Activated T-cell treated with anti-CD3 and anti-CD28 coated beads, Interleukin-2, amount 50 U/mL, for 48 hours (primary cell): Measurements from ENCODE around the gene GAD2.

ENCODE experiments used
- DNase-seq, 2 experiments: peaks; one replicate each; pipeline ENCODE4 v3.0.0-alpha.2; 2020

Gene GAD2

DNA sequence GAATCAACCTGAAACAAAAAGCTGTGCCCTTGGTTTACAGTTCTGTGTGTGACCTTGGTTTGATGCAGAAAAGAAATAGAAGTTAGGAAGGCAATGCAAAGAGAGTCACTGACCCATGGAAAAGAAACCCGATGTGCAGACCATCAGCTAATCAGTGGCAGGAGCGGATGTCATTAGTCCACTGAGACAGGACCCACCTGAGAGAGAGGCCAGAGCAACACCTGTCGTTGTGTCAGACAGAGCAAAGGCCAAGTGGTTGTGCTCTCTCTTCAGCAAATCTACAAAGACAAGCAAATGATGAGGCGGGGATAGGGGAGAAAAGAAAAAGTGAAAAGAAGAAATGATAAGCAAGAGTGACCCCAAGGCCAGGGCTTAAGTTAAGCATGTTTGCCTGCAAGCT, 8.7 kb downstream of the GAD2 start:
- no peak for DNase-seq

DNA sequence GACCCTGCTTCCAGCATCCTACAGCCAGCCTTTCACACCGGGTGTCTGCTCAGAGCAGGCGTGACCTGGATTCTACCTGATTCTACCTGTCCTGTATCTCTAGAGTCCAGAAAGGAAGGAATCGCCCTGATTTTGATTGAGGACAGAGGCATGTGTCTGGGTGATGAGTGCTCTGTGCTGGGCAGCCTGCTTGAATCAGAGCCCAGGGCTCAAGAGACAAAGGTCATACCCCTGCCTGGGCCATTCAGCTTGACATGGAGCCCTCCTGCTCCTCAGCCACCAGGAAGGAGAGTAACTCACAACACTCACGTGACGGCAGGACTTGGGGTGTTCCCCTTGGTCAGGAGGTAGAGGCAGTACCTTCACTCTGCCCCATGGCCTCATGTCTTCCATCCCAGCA, 11.2 kb downstream of the GAD2 start:
- no peak for DNase-seq

DNA sequence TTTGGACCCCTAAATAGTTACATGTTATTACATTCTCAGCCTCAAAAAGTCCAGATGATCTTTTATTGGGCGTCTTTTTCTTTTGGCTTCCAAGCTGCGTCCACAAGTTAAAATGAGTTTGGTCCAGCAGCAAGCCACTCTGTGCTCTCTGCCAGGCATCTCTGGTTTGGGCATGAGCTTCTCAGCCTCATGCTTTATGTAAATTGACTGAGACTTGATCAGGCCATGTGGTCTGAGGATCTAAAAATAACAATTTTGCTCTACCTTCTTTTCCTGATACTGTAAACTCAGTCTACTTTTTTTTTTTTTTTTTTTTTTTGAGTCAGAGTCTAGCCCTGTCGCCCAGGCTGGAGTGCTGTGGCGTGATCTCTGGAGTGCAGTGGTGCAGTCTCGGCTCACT, 15.6 kb downstream of the GAD2 start:
- DNase-seq = no peak

DNA sequence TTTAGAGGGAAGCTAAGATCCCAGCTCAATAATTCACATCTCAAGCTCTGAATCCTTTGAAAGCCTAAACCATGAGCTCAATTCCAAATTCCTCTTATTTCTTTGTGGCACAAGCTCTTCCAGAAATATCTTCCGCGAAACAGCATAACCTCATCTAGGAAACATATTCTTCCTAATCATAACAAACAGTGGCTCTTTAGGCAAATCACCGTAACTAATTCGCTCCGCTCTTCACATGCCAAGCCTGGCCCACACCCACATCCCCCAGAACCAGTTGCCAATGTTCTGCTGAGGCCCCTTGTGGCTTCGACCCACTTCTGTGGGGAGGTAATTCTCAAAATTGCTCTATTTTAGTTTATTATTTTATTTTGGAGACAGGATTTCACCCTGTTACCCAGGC, 19.2 kb downstream of the GAD2 start:
- no peak for DNase-seq

DNA sequence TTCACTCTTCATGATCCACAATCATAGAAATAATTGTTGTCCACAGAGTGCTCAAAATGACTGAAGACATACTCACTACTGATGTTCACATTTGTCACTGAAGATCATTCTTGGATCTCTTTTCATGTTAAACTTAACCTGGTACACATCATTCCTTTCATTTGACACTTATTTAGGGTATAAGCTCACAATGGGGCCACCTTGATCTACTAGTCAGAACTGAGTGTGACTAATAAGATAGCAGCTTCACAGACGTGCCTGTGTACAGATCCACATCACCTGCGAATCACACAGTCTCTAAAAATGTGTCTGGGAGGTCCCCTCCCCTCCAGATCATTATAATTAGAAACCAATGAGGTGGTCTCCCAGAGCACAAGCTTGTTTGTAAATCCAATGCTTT, 21.8 kb downstream of the GAD2 start:
- no peak for DNase-seq

DNA sequence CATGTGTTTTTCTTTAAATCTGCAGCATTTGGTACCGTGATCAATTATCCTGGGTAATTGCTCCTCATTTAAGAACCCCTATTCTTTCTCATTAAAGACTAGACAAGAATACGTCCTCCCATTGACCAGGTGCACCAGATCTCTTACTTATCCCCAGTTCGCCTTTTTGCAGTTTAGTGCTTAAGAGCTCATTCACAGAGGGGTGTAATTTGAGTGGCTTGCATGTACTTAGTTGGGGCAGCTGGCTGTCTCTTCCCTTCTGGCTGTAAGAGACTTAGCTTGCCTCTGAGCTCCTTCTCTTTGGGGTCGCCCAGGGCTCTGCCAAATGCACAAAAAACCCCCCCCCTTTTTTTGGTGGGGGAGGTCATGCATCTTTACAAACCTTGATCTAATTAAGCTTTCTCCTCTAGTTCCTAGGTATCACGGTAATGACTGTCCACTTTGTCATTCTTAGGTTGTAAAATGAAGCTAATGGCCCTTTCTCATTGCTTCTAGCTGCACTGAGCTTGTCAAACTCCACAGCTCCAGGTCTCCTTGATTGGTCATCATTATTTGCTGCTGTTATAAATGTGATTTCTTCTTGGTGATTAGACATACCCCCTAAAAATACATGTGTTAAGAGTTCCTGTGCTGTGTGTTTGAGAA, 26.3 kb downstream of the GAD2 start:
- no peak for DNase-seq

DNA sequence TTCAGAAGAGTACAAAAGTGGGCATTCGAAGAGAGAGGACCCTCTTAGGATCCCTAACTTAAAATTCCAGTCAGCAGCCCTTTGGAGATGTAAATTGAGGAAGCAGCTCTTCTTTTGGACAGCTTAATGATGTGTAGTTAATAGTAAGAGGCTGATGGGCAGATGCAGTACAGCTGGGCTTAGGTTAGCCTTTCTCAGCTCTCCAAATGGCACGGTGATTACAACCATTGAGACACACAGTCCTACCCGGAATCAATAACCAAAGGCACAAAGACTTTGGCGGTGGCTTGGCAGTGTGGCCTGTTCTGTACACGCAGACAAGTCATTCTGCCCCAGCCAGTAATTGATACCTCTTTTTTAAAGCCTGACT, 26.8 kb downstream of the GAD2 start:
- DNase-seq = no peak

DNA sequence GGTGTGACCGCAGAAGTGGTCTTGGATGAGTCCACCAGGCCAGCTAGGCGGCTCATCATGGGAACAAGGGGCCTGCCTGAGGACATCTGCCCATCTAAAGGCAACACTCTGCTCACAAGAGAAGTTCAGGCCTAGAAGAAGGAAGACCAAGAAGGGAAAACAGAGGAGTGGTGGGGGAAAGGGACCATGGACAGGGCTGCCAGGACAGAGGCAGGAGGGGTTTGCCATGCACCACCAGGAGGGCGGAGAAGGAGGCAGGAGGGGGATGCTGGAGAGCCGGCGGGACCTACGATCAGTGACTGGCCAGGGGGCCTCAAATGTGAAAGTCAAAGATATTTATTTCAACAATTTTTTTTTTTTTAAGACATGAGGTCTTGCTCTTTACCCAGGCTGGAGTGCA, 33.1 kb downstream of the GAD2 start:
- DNase-seq = no peak

DNA sequence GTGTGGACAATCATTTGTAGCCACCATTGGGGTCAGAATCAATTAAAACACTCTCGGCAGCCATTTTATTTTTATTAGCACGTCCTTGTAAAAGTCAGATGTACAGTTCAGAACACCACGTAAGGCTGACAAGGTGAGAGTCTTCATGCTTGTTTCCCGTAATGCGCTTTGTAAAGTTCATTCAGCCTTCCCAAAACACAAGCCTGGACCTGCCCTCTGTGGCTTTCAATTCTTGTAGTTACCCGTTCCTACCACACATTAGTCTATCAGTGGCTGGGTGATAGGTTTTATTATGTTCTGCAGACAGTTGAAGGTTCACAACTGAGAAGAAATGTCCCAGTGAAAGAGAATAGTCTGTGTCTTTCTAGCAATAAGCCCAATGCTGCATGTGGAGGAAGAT, 35.4 kb downstream of the GAD2 start:
- no peak for DNase-seq

DNA sequence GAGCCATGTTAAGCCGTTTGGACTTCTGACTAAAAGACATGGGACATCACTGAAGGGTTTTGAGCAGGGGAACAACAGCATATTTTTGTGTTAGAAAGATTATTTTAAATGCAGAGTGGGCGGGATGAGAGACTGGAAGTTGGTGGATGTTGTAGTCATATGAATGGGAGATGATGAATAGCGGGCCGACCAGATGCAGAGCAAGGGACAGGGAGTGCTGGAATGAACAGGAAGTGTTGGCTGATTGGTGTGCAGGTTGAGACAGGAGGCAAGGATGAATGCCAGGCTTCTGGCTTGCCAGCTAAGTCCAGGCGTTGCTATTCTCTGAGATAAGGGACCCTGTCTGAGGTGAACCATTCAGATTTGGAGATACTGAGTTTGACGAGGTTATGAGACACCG, 38.0 kb downstream of the GAD2 start:
- DNase-seq = no peak

DNA sequence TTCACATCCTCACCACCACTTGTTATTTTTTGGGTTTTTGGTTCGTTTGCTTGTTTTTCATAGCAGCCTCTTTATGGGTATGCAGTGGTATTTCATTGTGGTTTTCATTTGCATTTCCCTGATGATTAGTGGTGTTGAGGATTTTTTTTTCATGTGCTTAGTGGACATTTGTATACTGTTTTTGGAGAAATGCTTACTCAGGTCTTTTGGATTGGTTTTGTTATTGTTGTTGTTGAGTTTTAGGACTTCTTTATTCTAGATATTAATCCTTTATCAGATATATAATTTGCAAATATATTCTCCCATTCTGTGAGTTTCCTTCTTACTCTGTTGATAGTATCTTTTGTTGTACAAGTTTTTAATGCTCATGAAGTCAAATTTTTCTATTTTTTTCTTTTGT, 42.8 kb downstream of the GAD2 start:
- DNase-seq = no peak

DNA sequence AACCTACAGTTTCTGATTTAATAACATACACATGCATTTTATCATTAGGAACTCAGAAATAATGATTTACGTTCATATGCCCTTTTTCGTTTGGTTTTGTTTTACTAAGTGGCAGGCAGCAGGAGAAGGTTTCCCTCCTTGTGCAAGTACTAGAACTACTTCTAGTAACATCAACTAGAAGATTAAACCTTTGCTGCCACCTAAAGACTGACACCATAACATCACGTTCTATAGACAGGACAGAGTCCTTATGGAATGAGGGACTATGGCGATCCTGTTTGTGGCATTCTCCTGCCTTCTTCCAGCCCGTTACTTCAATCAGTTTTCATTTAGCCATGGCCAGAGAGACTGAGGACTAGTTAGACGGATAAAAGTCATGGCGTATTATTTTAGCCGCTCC, 53.2 kb downstream of the GAD2 start:
- no peak for DNase-seq

DNA sequence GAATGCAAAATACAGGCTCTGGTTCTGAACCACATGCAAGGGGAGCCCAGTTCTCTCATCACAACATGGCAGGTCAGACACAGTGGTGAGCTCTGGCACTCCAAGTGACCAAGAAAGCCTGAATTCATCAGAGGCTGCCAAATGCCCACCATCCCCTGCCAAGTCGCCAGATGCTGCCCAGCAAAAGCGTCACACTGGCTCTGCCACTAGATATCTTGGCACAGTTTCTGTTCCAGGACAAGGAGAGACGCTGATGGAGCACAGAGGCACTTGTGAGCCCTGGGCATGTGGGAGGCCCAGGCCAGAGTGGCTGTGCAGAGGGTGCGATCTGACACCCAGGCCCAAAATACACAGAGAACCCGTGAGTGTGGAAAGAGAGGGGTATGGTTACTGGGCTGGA, 57.8 kb downstream of the GAD2 start:
- no peak for DNase-seq

DNA sequence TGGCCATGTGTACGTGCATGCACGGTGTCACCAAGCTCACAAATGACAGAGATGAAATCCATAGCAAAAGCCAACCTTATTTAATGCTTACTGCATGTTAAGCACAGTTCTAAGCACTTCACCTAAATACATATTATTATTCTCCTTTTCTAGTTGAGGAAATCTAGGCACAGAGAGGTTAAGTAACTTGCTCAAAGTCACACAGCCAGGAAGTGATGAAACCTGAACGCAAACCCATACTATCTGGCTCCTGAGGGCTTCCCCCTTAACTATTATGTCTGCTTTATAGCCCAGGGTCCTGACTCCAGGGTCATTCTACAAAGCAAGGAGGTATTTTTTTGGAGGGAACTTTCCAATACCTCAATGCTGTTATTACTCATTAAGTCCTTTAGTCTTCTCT, 61.7 kb downstream of the GAD2 start:
- DNase-seq = no peak

DNA sequence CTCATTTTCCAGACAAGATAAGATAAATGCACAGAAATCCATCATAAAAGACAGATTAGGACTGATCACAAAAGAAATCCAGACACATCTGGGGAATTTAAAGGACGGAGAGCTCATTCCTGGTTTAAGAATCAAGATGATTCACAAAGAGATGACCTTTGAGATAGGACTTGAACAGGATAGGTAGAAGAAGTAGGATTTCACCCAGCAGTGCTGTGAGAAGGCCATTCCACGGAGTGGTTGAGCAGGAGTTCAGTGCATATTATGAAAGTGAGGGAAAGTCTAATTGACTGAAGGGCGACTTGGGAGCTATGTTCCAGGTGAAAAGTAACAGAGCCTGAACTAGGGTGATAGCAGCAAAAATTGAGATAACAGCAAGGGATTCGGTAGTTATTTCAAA, 73.7 kb downstream of the GAD2 start:
- no peak for DNase-seq

DNA sequence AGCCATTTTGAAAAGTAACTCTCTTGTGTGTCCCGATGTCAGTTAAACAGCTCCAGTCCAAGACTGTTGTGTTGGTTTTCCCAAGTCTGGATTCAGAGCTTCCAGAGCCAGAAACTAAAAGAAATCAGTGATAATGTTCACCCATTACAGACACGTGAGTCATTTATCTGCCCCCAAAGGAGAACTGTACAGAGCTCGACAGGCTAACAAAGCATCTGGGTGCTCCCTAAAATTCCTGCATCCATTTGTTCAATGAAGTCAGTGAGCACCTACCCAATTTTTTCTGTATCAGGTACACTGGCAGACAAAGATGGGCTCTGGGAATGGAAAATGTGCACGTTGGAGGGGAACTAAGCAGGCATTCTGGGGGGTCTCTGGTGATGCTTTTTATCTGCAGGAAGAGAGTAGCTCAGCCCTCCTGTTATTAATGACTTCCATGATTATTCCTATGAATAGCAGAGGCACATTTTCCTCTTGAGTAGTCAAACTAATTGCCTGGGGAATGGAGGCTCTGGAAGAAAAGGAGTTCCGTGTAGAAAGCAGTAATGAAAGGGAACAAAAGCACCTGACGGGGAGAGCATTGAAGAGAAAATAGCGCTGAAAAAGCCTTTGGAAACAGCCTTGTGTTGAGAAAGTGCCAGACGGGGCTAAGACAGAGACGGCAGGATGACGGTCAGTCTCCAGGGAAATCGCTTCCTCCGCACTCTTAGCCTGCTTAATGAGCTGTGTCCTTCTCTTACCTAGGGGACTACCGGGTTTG, 75.3 kb downstream of the GAD2 start:
- no peak for DNase-seq

DNA sequence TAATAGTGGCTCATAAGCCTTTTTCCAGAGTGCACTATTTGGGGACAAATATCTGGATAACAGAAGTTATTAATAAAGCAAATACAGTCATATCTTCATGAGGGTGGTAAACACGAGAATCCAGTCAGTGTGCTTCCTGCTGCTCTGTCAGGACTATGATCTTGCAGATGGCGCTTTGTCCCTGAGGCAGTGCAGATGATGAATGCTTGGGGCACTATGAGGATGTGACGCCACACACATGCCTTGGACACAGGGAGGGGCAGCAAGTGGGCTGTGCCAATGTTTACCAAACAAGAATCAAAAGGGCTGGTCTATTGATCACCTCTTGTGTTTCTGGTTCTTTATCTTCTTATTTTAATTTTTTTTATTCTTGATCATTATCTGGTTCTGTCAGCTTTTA, 79.8 kb downstream of the GAD2 start:
- no peak for DNase-seq

DNA sequence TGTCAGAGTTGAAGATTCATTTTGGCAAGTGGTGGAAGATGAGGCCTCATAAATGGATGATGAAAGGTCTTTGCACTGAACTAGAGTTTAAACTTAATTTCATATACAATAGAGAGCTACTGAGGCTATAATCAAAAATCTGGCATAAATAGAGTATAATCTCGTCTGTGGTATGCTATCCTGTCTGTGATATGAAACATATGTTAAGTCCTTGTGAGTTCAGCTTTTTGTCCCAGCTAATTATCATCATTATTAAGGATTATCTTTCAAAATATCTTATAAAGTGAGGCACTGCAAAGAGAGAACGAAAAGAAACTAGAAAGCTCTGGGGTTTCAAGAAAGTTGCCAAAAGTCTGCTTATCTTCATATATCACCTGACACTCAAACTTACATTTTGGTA, 83.4 kb downstream of the GAD2 start:
- no peak for DNase-seq

DNA sequence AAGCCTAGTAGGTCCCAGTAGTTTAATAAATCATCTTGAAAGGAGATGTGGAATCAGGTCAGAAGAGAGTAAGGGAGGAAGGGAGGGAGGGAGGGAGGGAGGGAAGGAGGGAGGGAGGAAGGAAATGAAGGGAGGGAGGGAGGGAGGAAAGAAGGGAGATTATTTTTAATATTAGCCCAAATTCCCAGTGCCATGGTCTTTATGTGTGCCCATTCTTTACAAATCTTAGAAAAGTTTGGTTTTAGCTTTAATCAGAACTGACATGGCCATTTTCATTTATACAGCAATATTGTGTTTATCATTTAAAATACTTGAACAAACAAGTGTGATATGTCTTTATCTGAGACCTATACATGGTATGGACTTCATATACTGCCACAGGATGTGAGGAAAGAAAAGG, 86.8 kb downstream of the GAD2 start:
- DNase-seq = no peak

DNA sequence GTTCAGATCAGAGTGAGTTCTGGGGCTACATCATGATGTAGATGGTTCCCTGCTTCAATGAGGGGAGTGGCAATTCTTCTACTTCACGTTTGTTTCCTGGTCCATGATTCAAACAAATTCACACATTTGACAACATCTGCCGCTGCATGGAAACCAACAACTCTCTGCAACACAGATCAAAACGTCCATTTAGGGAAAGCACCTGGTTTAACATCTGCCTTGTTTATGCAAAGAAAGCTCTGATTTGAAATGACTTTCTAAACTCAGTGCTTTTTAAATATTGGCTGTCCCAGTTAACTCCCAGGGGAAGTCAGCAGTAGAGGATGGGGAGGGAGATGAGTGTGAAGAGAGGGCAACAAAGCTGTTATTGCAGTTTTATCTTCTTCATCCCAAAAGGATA, 93.8 kb downstream of the GAD2 start:
- DNase-seq = no peak

DNA sequence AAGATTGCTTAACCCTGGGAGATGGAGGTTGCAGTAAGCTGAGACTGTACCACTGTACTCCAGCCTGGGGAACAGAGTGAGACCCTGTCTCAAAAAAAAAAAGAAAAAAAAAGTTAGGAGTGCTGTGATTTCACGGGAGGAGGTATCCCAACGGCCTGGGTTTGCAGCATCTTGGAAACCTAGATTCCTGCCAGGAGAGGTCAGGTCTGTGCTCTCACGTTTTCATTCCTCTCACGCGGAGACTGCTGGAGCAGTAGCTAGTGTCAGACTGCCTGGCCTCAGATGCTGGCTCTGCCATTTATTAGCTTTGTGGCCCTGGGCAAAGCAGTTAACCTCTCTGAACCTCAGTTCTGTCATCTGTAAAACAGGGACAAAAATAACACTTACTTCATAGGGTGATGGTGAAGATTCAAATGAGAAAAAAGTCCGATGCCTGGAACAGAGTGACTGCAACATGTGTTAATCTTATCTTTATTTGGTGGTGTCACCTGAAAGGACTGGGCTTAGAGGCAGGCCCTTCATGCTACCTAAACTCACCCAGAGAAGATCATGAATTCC, 94.9 kb downstream of the GAD2 start:
- DNase-seq = no peak

DNA sequence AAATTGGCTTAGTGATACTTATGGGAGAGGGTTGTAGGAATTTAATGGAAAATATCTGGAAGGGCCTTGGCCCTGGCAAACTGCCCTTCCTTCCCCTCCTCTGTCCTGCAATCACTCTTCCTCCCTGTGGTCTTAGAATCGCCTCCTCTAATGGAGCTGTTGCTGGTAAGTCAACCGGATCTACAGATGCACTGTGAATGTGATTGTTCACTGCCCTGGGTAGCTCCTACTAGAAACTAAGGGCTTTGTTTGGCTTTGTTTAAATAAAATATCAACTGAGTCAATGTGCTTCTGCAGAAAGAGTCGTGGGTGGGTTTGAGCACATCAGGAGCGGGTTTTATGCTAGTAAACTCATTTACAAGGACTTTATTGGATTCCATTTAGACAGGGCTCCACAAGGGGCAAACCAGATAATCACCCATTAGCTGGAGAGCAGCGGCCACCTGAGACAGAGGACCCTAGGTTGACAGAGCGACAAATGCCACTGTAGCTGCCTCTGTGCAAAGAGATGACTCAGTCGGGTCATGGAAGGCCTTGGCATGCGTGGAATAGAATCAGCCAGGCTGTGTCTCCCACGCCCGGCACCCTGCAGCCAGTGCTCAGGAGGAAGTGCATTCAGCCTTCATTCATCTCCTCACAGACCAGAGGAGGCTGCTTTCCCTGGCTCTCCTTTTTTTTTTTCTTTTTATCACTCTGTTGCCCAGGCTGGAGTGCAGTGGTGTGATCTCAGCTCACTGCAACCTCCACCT, 97.9 kb downstream of the GAD2 start:
- DNase-seq = no peak

DNA sequence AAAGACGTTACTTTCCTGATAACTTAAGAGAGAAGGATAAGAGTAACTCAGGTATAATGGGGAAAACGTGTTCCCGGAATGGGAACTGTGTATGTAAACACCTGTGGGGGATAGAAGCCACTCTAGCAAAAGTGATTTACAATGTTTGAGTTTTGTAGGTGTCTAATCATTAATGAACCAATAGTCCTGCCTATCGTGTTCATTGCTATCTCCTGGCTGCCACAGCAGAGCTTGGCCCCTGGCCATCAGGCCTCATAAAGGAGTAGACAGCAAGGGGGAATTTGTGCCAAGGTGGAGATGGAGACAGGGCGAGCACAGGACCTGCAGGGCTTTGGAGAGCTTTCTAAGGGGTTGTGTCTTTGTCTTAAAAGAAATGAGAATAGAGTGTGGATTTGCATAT, 102.1 kb downstream of the GAD2 start:
- no peak for DNase-seq

DNA sequence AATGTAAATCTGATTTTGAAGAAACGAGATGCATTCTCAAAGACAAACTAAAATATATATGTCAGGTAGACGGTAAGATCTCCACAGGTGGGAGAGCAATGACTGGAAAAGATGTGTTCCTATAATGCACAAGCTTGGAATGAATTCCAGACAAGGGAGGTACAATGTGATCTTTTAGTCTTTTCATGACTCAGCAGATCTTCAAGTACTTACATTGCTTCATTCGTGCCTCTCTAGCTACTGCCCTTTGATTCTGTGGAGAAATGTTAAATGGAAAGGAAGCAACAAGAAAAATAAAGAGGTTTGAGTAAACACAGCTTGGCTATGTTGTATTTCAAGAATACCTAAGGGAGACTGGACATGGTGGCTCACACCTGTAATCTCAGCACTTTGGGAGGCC, 106.6 kb downstream of the GAD2 start:
- no peak for DNase-seq
